ACC112 (cell line): ENCODE results near the gene KRT222.

Experiments used
- H2AFZ ChIP-seq: fragments of 200-600 bp; sonication (generic); one replicate; pipeline ENCODE4 v1.6.0; 2017; ENCODE audit warnings: antibody characterized with exemption, low read length; ENCODE audit not compliant: unreplicated experiment
- H3K27ac ChIP-seq: fragments of 200-600 bp; sonication (generic); 2 replicates; pipeline ENCODE4 v1.5.1; 2014; ENCODE audit warnings: low read depth, mild to moderate bottlenecking, antibody characterized with exemption, low read length, moderate library complexity
- H3K27me3 ChIP-seq: fragments of 200-600 bp; sonication (generic); 2 replicates; pipeline ENCODE4 v1.6.1; 2014; ENCODE audit warnings: mild to moderate bottlenecking, antibody characterized with exemption, low read length, moderate library complexity, mixed read lengths; ENCODE audit not compliant: insufficient read depth
- H3K36me3 ChIP-seq: fragments of 200-600 bp; sonication (generic); 2 replicates; pipeline ENCODE4 v1.6.1; 2016; ENCODE audit warnings: mild to moderate bottlenecking, antibody characterized with exemption, low read length, moderate library complexity, mixed read lengths; ENCODE audit not compliant: insufficient read depth
- H3K4me1 ChIP-seq: fragments of 200-600 bp; sonication (generic); one replicate; pipeline ENCODE4 v1.6.1; 2016; ENCODE audit warnings: low read length, mixed read lengths; ENCODE audit not compliant: insufficient read depth, unreplicated experiment, control insufficient read depth
- H3K4me3 ChIP-seq: fragments of 200-600 bp; sonication (generic); 2 replicates; pipeline ENCODE4 v1.5.1; 2014; ENCODE audit warnings: mild to moderate bottlenecking, low read depth, low read length
- H3K79me2 ChIP-seq: fragments of 200-600 bp; sonication (generic); one replicate; pipeline ENCODE4 v1.6.0; 2016; ENCODE audit warnings: low read length; ENCODE audit not compliant: control insufficient read depth, unreplicated experiment, insufficient read depth

KRT222 gene

GRCh38 chr17:40632216-40632615, 32.8 kb downstream of the KRT222 start:
- Histone ChIP-seq H3K27me3 (no peaks in the 10 kb centered on the region), H3K36me3 (peaks cover 45% of the 10 kb centered on the region), H3K4me3 (no peak overlapping the region), H3K79me2 (no peaks in the 10 kb centered on the region), H2AFZ (no peak overlapping the region), H3K4me1 (no peaks in the 10 kb centered on the region), H3K27ac (no peak overlapping the region)

GRCh38 chr17:40629842-40630241, 35.1 kb downstream of the KRT222 start:
- Histone ChIP-seq H3K27ac (no peak overlapping the region), H3K4me1 (no peaks in the 10 kb centered on the region), H3K36me3 (peaks cover 25% of the 10 kb centered on the region), H3K4me3 (no peak overlapping the region), H3K79me2 (no peaks in the 10 kb centered on the region), H2AFZ (no peak overlapping the region), H3K27me3 (no peaks in the 10 kb centered on the region)

- Histone ChIP-seq H3K4me1 (no peaks in the 10 kb centered on the region), H2AFZ (no peak overlapping the region), H3K4me3 (no peak overlapping the region), H3K36me3 (no peaks in the 10 kb centered on the region), H3K27ac (no peak overlapping the region), H3K27me3 (no peaks in the 10 kb centered on the region), H3K79me2 (no peaks in the 10 kb centered on the region)
Measured at GRCh38 chr17:40625311-40625710, 39.7 kb downstream of the KRT222 start.

- Histone ChIP-seq H2AFZ (no peak overlapping the region), H3K79me2 (no peaks in the 10 kb centered on the region), H3K27ac (no peak overlapping the region), H3K4me1 (no peaks in the 10 kb centered on the region), H3K4me3 (no peak overlapping the region), H3K27me3 (no peaks in the 10 kb centered on the region), H3K36me3 (no peaks in the 10 kb centered on the region)
Measured at GRCh38 chr17:40623419-40624210, 41.4 kb downstream of the KRT222 start.

DNA sequence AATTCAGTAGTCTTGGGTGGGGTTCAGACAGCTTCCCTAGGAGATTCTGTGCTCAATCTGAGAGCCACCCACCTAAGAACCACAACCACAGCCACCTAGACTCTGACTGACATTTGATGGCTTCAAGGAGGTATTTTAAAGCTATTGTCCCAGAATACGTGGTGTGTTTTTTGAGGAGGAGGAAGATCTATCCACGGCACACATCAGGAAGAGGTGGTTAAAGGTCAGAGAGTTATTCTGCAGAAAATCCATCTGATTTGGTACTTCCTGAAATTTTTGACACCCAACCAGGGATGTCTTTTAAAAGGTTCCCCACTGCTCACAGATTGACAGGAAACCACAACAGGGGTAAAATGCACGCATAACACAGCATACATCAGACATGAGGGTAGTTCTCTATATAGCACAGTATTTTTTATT, 42.5 kb downstream of the KRT222 start:
- no peaks in the 10 kb centered on the region for H3K36me3 ChIP-seq
- H3K27ac ChIP-seq = no peak overlapping the region
- H2AFZ ChIP-seq = no peak overlapping the region
- no peaks in the 10 kb centered on the region for H3K79me2 ChIP-seq
- no peak overlapping the region for H3K4me3 ChIP-seq
- no peaks in the 10 kb centered on the region for H3K27me3 ChIP-seq
- no peaks in the 10 kb centered on the region for H3K4me1 ChIP-seq

DNA sequence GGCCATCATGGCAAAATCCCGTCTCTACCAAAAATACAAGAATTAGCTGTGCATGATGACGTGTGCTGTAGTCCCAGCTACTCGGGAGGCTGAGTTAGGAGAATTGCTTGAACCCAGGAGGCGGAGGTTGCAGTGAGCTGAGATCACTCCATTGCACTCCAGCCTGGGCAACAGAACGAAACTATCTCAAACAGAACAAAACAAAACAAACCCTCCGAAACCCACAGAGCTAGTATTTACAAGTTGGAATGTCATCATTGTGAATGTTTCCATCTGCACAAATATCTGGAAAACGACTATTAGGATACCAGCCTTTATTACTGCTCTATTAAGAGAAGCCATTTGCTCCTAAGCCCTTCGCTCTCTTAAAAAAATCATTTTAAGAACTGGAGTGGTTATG, 43.4 kb downstream of the KRT222 start:
- Histone ChIP-seq H3K27ac (no peak overlapping the region), H3K79me2 (no peaks in the 10 kb centered on the region), H3K36me3 (no peaks in the 10 kb centered on the region), H2AFZ (no peak overlapping the region), H3K4me3 (no peak overlapping the region), H3K4me1 (no peaks in the 10 kb centered on the region), H3K27me3 (no peaks in the 10 kb centered on the region)

GRCh38 chr17:40621019-40621418, 44.0 kb downstream of the KRT222 start:
- Histone ChIP-seq H3K4me1 (no peaks in the 10 kb centered on the region), H3K36me3 (no peaks in the 10 kb centered on the region), H3K4me3 (no peak overlapping the region), H3K79me2 (no peaks in the 10 kb centered on the region), H2AFZ (no peak overlapping the region), H3K27ac (no peak overlapping the region), H3K27me3 (no peaks in the 10 kb centered on the region)

DNA sequence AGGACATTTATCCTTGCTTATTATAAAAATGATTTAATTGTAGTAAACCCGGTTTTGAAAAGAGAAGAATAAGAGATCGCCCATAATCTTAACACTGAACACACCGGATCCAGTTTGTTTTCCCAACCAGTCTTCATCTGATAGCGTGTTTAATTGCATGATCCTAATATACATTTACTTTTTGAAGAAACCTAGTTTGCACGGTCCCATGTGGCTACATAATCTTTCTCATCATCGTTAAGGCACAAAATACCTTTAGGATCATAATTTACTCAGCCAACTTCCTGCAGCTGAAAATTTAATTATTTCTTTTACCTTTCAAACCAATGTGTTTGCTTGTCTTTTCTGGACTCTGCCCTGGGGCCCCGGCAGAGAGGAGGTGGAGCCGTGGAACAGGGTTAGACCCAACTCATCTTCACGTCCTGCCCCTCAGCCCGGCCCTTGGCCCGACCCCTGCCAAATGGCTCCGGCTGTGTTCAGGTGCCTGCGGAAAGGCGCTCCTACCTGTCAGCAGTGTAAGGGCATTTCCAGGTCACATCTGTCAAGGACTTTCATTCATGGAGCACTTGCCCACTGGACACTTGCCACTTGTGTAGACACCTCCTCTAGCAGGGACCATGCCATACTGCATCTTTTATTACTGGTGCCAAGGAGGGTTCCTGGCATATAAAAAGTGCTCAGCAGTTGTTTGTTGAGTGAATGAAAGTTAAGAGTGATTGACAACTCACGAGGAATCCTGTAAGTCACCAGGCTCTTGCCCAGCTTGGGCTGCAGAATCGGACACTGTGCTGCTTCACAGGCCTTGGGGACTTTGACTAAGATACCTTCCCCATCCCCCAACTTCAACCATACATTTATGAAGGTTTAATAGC, 46.0 kb downstream of the KRT222 start:
- Histone ChIP-seq H2AFZ (no peak overlapping the region), H3K4me3 (no peak overlapping the region), H3K27ac (no peak overlapping the region), H3K36me3 (no peaks in the 10 kb centered on the region), H3K27me3 (no peaks in the 10 kb centered on the region), H3K79me2 (no peaks in the 10 kb centered on the region), H3K4me1 (no peaks in the 10 kb centered on the region)

DNA sequence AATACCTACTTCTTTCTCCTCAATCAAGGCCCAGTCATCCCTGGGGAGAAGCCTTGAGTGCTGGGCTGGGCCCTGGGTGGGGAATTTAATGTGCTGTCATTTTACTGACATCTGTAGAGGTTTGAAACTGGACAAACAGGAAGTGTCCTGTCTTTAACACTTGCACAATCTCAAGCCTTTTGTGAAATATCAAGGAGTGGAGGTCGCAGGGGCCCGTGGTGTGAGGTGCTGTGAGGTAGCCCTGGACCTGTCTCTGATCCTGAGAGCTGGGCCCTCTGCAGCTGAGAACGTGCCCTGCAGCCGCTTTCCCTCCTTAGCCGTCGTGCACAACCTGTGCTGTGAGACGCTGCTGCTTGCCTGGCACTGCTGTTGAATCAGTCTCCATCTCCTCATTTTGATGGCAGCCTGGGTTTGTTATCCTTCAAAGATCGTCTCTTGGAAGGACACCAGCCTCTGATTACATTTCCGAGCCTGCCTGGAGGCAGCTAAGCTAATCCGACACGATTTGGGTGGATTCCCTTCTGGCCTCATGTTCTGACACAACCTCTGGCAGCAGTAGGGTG, 47.2 kb downstream of the KRT222 start:
- Histone ChIP-seq H3K36me3 (no peaks in the 10 kb centered on the region), H3K27ac (no peak overlapping the region), H3K4me3 (no peak overlapping the region), H3K79me2 (no peaks in the 10 kb centered on the region), H3K27me3 (no peaks in the 10 kb centered on the region), H2AFZ (no peak overlapping the region), H3K4me1 (no peaks in the 10 kb centered on the region)

DNA sequence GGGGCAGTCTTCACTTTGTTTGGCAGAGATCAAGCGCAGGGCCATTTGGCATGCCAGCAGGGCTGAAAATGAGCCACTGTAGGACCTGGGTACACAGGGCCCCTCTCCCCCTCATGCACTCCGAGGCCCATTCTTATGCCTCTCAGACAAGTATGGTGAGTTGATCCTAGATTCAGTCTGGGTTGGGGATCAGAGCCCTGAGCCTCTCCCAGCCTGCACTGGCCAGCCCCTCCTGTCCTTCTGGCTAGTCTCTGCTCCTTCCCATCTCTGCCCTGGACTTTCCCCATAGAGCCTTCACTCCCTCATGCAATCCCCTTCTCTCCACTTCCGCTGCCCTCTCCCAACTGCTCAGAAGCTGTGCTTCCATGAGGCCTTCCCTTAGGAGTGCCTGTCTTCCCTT, 48.4 kb downstream of the KRT222 start:
- no peaks in the 10 kb centered on the region for H3K36me3 ChIP-seq
- no peaks in the 10 kb centered on the region for H3K27me3 ChIP-seq
- H3K79me2 ChIP-seq = no peaks in the 10 kb centered on the region
- no peak overlapping the region for H3K27ac ChIP-seq
- H3K4me1 ChIP-seq = no peaks in the 10 kb centered on the region
- H3K4me3 ChIP-seq = no peak overlapping the region
- no peak overlapping the region for H2AFZ ChIP-seq
